Esophagus mucosa (tissue), 1 donor: ENCODE data around the gene ADRA2C. TPM values are rescaled to one million over a fixed set of nuclear protein-coding genes. Genes with fewer than 3 reads are reported as not detected.

Source experiments
- ATAC-seq: fragments of 200-7000 bp; cut with Tn5 transposase; one replicate; pipeline ENCODE4 v1.9.1; 2020
- total RNA-seq: library from RNA; stranded (reverse); gene quantifications from one replicate; pipeline ENCODE4 v1.2.4, GENCODE V29; 2023
- donor health status: DM: yes; HTN: yes; CAD: no.

ADRA2C gene
- total RNA-seq, 1 donor from 2014 or later = 0.60 TPM

DNA sequence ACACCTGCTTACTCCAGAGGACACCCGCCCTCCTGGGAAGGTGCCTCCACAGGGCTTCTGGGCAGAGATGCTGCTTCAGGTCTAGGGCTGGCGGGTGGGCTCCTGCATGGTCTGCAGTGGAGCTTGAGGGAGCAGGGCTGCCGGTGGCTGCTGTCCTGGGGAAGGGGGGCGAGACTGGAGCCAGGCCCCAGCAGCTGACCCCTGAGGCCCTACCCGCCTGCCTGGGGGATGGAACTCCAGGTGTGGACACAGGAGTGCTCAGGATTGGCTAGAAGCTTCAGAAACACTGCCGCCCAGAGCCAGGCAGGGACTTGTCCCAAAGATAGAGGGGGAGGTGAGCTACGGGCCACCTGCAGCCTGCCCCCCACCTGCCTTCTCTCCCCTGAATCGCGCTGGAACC is 33.0 kb upstream of the ADRA2C start:
- ATAC-seq = no peak

DNA sequence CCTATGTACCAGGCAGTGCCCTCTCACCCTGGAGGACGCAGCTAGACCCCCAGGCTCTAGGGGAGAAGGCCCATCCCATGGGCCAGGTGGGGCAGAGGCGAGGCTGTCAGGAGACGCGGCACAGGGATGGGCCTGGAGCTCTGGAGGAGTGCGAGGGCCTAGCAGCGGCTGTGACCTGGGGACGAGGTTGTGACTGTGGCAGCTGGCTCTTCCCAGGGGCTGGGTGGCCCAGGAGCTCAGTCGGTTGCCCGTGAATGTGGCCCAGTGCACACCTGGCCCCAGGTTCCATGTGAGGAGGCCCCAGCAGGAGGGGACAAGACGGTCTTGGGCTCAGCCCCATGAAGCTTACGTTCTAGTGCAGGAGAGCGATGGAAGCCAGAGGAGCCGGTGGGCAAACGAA is 31.0 kb upstream of the ADRA2C start:
- ATAC-seq = no peak

DNA sequence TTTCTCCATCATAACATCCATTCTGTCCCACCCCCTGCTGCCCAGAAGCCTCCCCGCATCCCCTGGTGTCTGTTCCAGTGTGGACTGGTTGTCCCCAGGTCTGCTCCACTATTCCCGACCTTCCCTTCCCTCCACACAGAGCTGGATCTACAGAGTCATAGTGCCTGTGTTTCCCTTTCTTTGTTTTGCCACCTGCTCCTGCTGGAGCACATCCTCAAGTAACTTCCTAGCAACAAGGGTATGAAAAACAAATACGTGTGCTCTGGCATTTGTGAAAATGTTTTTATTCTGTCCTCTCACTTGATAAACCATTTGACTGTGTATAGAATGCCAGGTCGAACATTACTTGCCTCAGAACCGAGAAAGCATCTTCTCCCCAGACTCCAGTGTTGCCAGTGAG is 29.9 kb upstream of the ADRA2C start:
- no peak for ATAC-seq

DNA sequence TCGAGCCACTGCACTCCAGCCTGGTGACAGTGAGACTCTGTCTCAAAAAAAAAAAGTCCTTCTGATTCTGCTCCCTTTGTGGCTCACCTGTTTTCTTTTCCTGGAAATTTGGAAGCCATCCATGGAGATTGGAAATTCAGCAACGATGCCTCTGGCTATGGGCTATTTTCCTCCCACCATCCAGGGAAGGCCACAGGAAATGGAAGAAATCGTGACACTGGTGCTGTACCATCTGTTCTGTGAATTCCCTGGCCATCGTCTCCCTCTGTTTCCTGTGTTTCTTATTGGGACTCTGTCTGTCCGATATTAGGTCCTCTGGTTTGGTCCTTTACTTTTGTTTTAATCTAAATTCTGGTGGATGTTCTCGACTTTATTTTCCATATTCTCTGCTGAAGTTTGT is 29.4 kb upstream of the ADRA2C start:
- ATAC-seq = no peak

DNA sequence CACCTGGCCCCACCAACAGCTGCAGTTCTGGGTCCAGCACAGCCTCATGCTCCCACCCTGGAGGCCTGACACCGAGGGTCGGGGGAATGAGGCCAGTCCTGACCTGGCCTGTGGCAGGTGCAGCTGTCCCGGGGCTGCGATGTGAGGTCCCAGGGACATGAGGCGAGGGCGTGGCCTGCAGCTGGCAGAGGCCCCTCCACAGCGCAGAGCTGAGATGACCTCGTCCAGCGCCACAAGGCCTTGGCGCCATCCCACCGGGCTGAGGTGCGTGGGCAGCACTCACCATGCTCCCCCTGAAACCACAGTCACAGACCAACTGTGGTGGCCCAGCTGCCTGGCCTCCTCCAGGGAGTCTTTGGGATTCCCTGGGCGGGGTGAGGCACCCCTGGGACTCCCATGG is 26.6 kb upstream of the ADRA2C start:
- ATAC-seq = no peak

DNA sequence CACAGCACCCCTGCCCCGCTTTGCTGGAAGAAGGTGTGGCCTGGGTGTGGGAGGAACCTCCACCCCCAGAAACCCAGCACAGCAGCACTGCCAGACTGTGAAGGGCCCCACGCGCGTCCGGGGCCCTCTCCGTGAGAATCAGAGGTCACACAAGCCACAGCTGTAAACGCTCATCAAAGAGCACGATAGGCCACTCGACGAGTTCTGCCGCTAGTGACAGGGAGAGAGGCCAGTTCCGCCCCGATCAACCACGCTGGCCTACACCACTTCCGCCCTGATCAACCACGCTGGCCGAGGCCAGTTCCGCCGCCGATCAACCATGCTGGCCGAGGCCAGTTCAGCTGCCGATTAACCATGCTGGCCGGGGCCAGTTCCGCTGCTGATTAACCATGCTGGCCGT is 25.9 kb upstream of the ADRA2C start:
- ATAC-seq = no peak

DNA sequence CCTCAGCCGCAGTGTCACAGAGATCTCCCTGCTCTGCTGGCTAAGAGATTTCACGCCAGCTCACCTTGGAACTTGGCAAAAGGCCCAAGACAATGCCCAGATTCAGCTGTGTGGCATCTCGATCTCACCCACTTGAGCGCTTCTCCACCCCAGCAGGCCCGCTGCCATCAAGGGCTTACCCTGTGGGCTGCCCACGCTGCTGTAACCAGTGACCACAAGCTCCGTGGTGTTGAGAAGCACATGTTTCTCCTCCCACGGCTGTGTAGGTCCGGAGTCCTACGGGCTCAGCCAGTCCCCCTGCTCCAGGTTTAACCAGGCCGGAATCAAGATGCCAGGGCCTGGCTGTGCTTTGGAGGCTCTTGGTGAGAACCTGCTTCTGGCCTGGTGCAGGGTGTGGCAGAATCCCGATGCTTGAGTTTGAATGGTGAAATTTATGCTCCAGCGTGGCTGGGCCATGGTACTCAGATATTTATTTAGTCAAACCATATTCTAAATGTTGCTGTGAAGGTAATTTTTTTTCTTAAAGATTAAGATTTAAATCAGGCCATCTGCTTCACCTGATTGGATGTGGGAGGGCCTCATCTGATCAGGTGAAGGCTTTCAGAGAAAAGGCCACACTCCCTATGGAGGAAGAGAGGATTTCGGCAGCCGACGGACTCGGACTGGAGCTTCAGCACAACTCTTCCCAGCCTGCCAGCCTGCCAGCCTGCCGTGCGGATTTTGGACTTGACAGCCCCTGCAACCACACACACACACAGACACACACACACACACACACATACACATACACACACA is 24.8 kb upstream of the ADRA2C start:
- ATAC-seq = no peak

DNA sequence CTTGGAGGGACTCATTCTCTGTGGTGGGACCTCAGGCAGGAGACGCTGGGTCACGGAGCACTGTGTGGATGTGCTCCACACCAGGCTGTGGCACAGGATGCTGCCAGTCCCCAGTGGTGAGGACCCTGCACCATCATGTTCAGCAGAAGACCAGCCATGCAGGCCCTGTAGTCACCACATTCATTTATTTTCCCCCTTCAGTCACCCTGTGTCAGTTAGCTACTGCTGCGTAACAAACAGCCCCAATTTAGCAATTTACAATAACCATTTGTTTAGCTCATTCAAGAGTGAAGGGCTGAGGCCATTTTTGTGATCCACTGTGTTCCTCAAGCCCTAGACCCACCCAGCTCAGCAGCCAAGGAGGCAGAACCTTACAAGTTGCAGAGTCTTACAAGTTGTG is 23.6 kb upstream of the ADRA2C start:
- ATAC-seq = no peak

DNA sequence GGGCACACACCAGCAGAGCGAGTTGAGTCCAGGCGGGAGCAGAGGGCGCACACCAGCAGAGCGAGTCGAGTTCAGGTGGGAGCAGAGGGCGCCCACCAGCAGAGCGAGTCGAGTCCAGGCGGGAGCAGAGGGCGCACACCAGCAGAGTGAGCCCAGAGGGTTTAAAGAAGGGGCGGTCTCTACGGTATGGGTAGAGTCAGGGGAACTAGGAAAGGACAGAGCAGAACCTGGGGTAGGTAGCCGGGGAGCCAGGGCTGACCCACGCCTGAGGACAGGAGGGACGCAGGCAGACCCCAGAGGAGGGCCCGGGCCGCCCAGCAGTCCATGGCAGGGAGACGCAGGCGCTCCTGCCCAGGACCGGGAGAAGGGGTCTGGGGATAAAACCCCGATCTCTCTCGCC is 22.0 kb upstream of the ADRA2C start:
- no peak for ATAC-seq

DNA sequence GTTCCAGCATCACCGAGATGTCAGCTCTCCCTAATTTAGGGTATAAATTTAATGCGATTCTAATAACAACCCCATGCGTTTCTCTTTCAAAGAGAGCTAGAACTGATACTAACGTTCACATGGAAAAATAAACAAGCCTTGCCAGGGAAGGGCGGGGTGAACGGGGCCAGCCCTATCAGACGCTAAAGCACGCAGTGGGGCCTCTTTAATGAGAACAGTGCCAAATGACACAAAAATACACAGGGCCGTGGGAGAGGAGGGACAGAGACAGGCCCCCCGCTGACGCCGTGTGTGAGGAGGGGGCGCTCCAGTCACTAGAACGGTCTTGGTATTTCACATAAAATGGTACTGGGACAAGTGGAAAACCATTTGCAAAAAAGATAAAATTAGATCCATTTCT is 21.3 kb upstream of the ADRA2C start:
- no peak for ATAC-seq

DNA sequence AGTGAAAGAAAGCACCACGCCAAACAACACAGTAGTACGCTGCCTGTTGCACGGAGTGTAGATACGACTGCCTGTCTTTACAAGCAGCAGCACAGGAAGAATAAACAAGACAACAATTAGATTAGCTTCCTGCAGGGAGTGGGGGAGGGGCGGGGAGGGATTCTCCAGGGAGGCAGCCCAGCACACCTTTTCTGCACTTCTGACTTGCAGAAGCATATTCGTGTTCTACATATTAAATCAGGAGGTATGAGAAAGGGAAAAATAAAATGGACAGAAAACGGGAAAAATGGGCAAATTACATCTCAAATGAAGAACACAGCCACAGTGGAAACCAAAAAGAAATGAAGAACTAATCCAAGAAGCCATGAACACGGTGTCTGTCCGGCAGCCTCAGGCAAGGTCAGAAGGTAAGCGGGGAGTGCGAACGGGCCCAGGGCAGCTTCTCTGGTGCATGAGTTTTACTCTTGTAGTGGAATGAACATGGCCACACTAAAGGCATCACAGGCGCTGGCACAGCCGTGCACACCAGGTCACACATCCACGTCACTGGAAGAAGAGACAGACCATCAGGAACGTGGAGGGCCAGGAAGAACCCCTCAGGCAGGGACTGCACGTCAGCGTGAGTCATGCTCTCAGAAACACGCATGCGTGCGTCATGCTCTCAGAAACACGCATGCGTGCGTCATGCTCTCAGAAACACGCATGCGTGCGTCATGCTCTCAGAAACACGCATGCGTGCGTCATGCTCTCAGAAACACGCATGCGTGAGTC is 20.1 kb upstream of the ADRA2C start:
- ATAC-seq = peak; percentile 60

DNA sequence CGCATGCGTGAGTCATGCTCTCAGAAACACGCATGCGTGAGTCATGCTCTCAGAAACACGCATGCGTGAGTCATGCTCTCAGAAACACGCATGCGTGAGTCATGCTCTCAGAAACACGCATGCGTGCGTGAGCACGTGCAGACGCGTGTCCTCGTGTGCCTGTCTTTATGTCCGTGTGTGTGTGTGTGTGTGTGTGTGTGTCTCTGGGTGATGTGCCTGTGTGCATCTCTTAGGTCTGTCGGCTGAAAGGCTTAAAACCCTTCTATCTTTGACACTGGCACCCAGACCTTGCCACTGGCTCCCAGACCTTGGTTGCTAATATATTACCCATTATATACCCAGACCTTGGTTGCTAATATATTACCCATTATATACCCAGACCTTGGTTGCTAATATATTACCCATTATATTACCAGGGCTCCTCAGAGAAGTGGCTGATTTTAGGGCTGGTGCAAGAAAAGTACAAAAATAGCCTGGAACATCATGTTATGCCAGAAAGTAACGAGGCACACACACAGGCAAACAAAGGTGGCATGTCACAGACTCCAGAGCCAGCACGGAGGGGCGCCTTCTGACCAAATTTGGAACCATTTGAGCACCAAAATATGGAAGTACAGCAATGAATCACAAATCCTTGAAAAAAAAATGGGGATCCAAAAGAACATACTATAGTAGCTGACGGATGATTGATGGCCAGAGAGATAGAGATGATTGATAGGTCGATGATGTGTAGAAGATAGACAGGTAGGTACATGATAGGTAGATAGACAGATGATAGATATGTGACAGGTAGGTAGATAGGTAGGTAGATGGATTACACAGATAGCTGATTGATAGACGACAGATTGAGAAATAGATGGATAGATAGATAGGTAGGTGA is 19.2 kb upstream of the ADRA2C start:
- ATAC-seq = no peak

DNA sequence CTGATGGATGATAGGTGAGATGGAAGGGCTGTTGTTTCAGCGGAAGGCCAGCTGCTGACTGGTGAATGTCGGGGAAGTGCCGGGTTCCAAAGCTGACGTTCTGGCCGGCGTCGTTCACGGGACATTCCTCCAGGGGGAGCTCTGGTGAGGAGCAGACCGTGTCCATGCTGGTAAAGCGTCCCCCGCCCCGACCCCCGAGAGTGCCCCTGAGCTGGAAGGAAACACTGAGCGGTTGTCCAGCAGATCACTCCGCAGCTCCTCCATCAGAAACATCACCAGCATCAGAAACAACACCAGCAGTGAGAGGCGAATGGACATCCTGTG is 18.6 kb upstream of the ADRA2C start:
- no peak for ATAC-seq

DNA sequence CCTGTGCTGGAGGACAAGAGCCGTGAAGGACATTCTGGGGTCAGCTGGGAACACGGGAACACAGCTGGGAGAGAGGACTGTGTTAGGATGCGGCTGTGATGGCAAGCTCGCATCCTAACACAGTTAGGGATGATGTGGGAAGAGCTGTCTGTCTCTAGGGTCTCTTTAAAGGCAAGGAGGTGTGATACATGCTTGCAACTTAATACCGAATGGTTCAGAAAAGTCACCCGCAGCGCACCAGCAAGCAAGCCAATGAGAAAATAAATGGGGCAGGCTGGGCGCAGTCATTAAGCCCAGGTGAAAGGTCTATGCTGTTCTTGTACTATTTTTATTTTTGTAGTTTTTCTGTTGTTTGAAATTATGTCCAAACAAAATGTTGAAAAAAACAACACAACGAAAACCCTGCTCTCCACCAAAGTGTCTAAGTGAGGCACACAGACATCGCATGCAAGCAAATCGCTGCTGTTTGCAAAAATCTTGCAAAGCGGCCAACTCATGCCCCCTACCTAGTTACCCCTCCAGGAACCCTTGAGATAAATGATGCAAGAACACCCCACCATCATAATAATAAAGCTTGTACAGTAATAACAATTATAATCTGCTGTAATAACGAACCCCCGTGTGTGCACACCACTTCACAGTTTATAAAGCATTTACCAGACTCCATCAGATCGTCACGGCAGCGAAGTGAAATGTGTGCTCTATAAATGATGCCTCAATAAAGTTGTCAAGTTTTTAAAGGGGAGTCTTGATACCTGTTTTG is 17.9 kb upstream of the ADRA2C start:
- no peak for ATAC-seq

DNA sequence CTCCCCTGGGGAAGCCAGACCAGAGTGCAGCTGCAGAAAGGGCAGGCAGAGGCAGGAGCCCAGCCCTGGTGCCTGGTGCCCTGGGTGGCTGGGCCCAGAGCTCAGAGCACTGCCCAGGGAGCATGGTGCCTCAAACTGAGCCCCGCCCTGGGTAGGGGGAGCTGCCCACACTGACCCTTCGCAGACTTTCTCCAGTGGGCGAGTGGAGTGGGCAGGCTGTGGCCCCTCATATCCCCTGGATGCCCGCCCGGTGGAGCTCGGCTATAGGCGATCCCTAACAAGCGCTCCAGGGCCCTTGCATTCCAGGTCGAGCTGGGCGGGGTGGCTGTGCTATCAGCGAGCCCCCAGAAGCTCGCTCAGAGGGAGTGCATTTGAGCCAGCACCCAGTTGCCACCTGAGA is 17.1 kb upstream of the ADRA2C start:
- no peak for ATAC-seq

DNA sequence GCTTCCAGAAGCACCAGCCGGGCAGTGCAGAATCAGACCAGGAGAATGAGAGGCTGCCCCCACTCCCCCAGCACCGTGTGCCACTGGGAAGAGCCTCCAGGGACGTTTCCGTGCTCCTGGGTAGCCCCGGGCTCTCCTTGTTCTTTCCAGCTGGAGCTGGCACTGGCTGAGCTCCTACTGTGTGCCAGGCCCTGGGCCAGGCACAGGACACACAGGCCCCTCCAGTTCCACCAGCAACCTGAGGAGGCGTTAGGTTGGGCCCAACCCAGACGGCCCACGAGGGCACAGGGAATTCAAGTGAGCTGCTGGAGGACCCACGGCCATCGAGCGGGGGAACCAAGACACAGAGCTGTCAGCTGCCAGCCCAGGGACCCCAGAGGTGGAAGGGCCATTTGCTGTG is 15.9 kb upstream of the ADRA2C start:
- no peak for ATAC-seq

DNA sequence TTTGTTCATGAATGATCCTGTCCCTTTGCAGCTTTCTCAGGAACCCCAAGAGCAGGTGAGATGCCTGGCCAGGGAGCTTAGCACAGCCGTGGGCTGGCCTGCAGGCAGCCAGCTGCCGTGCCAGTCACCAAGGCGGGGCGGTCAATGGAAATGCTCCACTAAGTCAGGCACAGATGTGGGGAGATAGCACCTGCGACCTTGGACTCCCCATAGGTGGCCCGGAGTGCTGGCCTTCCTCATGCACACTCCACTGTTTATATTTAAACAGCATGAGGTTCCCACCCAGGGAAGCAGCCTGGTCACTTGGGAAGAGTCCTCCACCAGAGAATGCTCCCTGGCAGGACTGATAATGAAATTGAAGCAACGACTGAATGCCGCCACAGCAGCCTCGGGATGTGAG is 14.2 kb upstream of the ADRA2C start:
- ATAC-seq = no peak

DNA sequence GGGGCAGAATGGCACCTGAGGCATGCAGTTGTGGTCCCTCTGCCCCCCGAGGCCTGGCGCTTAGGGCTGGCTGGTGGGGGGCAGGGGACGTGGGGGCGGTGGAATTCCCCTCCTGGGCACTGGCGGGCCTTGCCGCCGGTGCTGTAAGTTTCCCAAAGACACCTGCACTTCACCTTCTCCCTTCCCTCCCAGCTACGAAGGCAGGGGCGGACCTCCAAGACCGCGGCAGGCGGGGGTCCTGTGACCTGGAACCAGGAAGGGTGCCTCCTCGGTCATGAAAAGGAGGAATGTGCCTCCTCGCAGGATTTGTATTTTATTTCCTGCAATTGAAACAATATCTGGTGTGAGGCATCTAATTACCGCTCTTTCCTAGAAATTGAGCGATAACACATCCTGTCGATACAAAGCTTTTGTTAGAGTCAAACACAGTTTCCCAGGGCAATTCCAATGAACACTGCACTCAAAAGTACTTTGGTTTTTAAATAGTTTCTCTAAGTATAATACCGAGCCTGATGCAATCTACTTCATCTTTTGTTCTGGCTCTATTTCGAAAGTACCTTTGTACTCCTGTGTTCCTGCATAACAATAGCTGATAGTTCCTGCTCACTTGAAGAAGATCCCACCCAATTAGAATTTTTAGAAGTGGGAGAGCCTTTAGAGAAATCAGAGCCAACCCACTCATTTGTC is 12.3 kb upstream of the ADRA2C start:
- ATAC-seq = no peak

DNA sequence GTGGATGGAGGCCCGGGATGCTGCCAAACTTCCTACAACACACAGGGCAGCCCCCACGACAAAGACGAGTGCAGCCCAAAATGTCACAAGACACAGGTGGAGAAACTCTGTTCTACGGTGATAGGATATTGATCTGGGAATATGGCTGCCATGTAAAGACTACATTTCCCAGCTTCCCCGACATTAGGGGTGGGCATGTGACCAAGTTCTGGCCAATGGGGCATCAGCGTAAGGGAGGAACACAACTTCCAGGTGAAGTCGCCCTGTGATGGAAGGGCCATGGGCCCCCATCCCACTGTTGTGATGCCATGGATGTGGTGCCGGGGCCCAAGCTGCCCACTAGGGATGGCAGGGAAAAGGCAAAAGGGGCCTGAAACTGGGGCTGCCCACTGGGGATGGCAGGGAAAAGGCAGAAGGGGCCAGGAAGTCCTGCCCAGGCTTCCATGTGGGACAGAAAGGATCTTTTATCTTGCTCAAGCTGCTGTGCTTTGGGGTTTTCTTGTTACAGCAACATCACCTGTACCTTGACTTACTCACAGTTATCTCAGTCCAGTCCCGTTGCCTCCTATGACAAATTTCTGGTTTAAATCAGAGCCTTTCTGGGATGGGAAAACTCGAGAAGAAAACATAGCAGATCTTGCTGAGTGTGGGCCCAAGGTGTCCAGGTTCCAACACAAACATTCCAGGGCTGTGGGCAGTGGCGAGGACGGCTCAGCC is 9.7 kb upstream of the ADRA2C start:
- ATAC-seq = no peak

DNA sequence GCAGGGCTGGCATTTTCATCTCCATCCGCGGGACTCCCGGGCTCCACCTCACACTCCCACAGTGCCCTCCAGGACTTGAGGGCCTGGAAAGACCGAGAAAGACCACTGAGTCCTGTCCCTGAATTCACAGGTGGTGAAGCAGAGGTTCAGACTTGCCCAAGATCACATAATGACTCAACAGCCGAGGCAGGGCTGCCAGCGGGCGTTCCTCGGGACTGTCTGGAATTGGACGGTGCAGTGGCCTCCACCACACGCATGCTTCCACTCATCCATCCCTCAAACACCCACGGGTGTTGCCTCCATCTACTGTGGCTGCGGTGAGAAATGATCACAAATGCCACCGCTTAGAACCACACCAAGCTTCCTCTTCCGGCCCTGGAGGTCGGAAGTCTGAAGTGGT is 6.9 kb upstream of the ADRA2C start:
- ATAC-seq = no peak

DNA sequence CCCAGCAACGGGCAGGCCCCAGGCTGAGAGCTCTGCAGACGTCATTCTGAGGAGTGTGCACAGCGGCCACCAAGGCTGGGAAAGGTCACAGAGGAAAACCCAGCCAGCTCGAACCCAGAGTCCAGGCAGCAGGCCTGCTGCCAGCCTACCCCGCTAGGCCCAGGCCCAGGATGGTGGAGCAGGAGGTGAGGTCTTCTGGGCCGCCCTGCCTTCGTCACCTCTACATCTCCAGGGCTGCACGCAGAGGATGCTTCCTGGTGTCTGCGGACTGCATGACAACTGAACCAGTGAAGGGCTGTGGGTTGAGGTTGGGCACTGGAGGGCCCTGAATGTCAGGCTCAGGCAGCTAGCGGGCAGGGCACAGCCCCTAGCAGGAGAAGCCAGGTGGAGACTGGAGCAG is 5.8 kb upstream of the ADRA2C start:
- no peak for ATAC-seq
